HCEC 1CT (cell line): Measurements from ENCODE around the gene BCAN.

Experiments
- DNase-seq: peaks from one replicate; pipeline ENCODE4 v3.0.0-alpha.2; 2017

BCAN gene

DNA sequence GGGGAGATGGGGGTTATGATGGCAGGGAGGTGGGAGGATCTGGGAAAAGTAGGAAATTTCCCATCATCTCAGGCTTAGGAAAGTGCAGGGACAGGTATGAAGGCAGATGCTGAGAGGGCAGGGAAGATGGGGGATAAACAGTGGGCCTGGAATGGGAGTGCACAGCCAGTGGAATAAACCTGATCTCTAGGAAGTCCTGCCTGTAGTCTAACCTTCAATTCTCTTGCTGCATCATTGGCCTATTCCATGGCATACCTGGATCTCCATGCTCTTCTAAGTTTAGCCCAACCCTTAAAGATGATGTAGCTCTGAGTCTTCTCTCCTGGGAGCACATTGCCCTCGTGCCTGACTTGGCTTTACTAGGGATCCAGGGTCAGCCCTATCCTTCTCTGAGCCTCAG lies 2.7 kb downstream of the BCAN start:
- DNase-seq, result no peak

GRCh38 chr1:156645056-156645455 lies 3.1 kb downstream of the BCAN start:
- DNase-seq, result no peak

DNA sequence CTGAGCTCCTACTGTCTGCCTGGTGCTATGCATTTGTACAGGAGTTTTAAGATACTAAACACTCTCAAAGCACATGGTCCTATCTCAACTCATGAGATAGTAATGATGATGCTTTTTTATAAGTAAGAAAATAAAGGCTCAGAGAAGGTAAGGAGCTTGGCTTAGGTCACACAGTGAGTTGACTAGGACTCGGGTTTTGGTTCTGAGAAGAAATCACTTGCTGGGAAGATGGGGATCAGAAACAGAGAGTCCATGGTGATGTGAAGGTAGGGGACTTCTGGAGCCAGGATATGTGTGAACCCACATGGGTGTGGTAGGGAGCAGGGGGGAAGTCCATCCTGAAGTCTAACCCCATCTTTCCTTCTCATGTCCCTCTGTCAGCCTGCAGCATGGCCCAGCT lies 3.7 kb downstream of the BCAN start:
- DNase-seq, result no peak

- DNase-seq, result no peak
These were observed 4.9 kb downstream of the BCAN start for GRCh38 chr1:156646738-156647211.

DNA sequence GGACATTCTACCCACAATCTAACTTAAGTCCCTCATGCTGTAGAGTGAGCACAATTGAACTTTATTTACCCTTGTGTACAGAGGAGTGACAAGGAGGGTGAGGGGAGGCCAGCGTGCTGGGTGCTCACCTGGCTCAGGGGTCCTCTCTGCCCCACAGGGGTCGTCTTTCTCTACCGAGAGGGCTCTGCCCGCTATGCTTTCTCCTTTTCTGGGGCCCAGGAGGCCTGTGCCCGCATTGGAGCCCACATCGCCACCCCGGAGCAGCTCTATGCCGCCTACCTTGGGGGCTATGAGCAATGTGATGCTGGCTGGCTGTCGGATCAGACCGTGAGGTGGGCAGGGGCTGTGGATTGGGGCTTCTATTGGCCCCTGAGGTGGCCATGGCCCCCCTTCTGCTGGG lies 5.4 kb downstream of the BCAN start:
- DNase-seq, result no peak

- DNase-seq, result no peak
These were observed 6.6 kb downstream of the BCAN start for GRCh38 chr1:156648496-156648895.

- no peak for DNase-seq
These were observed 7.0 kb downstream of the BCAN start for GRCh38 chr1:156648951-156649350.

GRCh38 chr1:156652131-156652991 lies 10.4 kb downstream of the BCAN start:
- DNase-seq, result no peak

DNA sequence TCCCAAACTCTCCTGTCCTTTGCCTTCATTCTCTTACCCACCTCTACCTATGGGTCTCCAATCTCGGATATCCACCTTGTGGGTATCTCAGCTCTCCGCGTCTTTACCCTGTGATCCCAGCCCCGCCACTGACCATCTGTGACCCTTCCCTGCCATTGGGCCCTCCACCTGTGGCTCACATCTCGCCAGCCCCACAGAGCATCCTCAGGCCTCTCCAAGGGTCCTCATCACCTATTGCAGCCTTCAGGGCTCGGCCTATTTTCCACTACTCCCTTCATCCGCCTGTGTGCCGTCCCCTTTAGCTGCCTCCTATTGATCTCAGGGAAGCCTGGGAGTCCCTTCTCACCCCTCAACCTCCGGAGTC lies 11.1 kb downstream of the BCAN start:
- DNase-seq, result no peak

GRCh38 chr1:156654700-156655099 lies 12.8 kb downstream of the BCAN start:
- DNase-seq, result no peak

- no peak for DNase-seq
These were observed 13.4 kb downstream of the BCAN start for GRCh38 chr1:156655151-156655903.

- no peak for DNase-seq
These were observed 14.1 kb downstream of the BCAN start for GRCh38 chr1:156655904-156656516.

DNA sequence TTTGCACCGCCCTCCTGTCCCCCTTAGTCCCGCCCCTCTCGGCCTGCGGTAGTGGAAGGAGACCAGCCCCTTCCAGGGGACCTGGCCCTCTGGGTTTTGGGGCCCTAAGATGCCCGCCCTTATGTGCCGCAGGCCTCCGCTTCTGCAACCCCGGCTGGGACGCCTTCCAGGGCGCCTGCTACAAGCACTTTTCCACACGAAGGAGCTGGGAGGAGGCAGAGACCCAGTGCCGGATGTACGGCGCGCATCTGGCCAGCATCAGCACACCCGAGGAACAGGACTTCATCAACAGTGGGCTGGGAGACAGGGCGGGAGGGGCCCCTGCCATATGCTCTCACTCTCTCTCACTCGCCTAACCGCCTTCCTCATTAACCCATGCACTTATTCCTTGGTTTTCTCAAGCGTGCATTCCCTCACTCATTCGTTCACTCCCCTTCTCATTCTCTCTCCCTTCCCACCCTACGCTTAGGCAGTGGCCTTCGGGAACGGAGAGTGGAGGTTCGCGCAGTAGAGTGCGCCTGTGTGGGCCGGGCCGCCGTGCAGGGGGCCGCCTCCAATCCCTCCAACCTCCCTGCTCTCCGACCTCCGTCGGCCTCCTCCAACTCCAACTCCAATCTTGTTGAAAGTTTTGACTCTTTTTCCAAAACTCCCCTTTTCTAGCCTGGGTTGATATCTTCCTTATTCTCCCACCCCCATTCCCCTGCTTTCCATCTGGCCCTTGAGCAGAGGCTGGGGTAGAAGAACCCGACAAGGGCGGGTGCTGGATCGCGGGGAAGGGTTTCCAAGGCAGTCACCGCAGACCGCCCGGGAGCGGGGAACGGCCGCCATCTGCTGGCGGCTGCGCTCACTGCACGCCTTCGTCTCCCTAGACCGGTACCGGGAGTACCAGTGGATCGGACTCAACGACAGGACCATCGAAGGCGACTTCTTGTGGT lies 15.2 kb downstream of the BCAN start:
- DNase-seq, result peak; percentile 54

DNA sequence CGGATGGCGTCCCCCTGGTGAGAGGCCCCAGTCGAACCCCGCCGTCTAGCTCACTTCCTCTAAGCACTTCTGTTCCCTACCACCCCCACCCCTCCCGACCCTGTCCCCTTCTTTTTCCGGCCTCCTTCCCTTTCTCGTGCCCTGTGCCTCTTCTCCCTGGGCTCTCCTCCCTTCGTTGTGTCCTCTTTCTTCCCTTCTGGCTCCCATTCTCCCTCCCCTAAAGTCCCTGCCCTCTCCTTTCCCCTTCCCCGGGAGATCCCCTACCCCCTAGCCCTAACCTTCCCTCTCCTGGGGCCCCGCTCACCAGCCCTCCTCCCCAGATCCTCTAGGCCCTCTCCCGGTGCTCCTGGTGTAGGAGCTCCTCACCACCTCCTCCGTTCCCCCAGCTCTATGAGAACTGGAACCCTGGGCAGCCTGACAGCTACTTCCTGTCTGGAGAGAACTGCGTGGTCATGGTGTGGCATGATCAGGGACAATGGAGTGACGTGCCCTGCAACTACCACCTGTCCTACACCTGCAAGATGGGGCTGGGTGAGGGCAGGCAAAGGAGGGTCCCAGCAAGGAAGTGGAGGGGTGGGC lies 15.9 kb downstream of the BCAN start:
- no peak for DNase-seq

- no peak for DNase-seq
These were observed 16.6 kb downstream of the BCAN start for GRCh38 chr1:156658496-156658895.

DNA sequence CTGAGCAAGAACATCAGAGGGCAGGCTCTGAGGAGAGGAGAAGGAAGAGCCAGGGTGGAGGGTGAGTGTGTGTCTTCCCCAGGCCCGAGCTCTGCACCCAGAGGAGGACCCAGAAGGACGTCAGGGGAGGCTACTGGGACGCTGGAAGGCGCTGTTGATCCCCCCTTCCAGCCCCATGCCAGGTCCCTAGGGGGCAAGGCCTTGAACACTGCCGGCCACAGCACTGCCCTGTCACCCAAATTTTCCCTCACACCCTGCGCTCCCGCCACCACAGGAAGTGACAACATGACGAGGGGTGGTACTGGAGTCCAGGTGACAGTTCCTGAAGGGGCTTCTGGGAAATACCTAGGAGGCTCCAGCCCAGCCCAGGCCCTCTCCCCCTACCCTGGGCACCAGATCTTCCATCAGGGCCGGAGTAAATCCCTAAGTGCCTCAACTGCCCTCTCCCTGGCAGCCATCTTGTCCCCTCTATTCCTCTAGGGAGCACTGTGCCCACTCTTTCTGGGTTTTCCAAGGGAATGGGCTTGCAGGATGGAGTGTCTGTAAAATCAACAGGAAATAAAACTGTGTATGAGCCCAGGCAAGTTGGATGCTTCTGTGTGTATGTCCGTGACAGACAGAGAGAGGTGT lies 17.1 kb downstream of the BCAN start:
- DNase-seq, result no peak

GRCh38 chr1:156659661-156659987 lies 17.7 kb downstream of the BCAN start:
- no peak for DNase-seq

- peak; percentile 97 for DNase-seq
These were observed 18.3 kb downstream of the BCAN start for GRCh38 chr1:156659988-156660751.

GRCh38 chr1:156660752-156661112 lies 18.8 kb downstream of the BCAN start:
- no peak for DNase-seq

GRCh38 chr1:156662005-156662799 lies 20.3 kb downstream of the BCAN start:
- peak; percentile 30 for DNase-seq

- DNase-seq, result no peak
These were observed 20.8 kb downstream of the BCAN start for GRCh38 chr1:156662800-156663055.
